GM23248 (cell line): ENCODE measurements around the gene EHMT1. TPM values are rescaled to one million over a fixed set of nuclear protein-coding genes. Genes with fewer than 3 reads are reported as not detected.

Experiments used
- DNase-seq: peaks from one replicate; pipeline ENCODE4 v3.0.0-alpha.2; 2015
- H2AFZ ChIP-seq: fragments of 200-600 bp; sonication (generic); 2 replicates; pipeline ENCODE4 v1.6.1; 2016; ENCODE audit warnings: antibody characterized with exemption
- H3F3A ChIP-seq: fragments of 200-600 bp; sonication (generic); 2 replicates; pipeline ENCODE4 v1.6.1; 2016; ENCODE audit warnings: mild to moderate bottlenecking, antibody characterized with exemption, mixed run types; ENCODE audit not compliant: insufficient read depth
- H3K27ac ChIP-seq: fragments of 200-600 bp; sonication (generic); 2 replicates; pipeline ENCODE4 v1.5.1; 2016; ENCODE audit warnings: mild to moderate bottlenecking
- H3K27me3 ChIP-seq: fragments of 200-600 bp; sonication (generic); replicated peaks from 2 replicates; pipeline ENCODE4 v1.6.1; 2016; ENCODE audit warnings: mild to moderate bottlenecking; ENCODE audit not compliant: insufficient read depth
- H3K36me3 ChIP-seq: fragments of 200-600 bp; sonication (generic); 2 replicates; pipeline ENCODE4 v1.6.1; 2016; ENCODE audit warnings: low read depth, mild to moderate bottlenecking
- H3K4me1 ChIP-seq: fragments of 200-600 bp; sonication (generic); 2 replicates; pipeline ENCODE4 v1.6.1; 2016; ENCODE audit warnings: mild to moderate bottlenecking; ENCODE audit not compliant: insufficient read depth
- H3K4me2 ChIP-seq: fragments of 200-600 bp; sonication (generic); one replicate; pipeline ENCODE4 v1.6.1; 2016; ENCODE audit warnings: mild to moderate bottlenecking; ENCODE audit not compliant: unreplicated experiment
- H3K4me3 ChIP-seq: fragments of 200-600 bp; sonication (generic); 2 replicates; pipeline ENCODE4 v1.5.1; 2016; ENCODE audit warnings: mild to moderate bottlenecking
- H3K79me2 ChIP-seq: fragments of 200-600 bp; sonication (generic); 2 replicates; pipeline ENCODE4 v1.6.1; 2016; ENCODE audit warnings: mild to moderate bottlenecking; ENCODE audit not compliant: insufficient read depth
- H3K9ac ChIP-seq: fragments of 200-600 bp; sonication (generic); 2 replicates; pipeline ENCODE4 v1.6.1; 2016; ENCODE audit warnings: mild to moderate bottlenecking
- H3K9me2 ChIP-seq: fragments of 200-600 bp; sonication (generic); 2 replicates; pipeline ENCODE4 v1.6.1; 2016; ENCODE audit warnings: mixed run types, mild to moderate bottlenecking, moderate library complexity; ENCODE audit not compliant: insufficient read depth
- H3K9me3 ChIP-seq: fragments of 200-600 bp; sonication (generic); one replicate; pipeline ENCODE4 v1.6.1; 2017; ENCODE audit warnings: low read depth
- H4K20me1 ChIP-seq: fragments of 200-600 bp; sonication (generic); 2 replicates; pipeline ENCODE4 v1.6.0; 2016; ENCODE audit not compliant: insufficient read depth
- EZH2 ChIP-seq: fragments of 200-600 bp; sonication (generic); IDR thresholded peaks from 2 replicates; pipeline ENCODE4 v1.6.1; 2018; ENCODE audit warnings: antibody characterized with exemption, mild to moderate bottlenecking; ENCODE audit not compliant: insufficient read depth, poor library complexity, severe bottlenecking
- EZH2phosphoT487 ChIP-seq: fragments of 200-600 bp; sonication (generic); IDR thresholded peaks from 2 replicates; pipeline ENCODE4 v1.6.1; 2018; ENCODE audit warnings: antibody characterized with exemption, moderate library complexity, mild to moderate bottlenecking, low read depth; ENCODE audit not compliant: insufficient read depth
- WGBS, 2 experiments: methylation state at CpG; one replicate each; pipeline ENCODE4 v1.1.6; 2015 to 2017; ENCODE audit warnings: low lambda C conversion rate in 2 of 2, low coverage in 1 of 2; ENCODE audit errors: missing lambda C conversion rate in 2 of 2; 5-methylcytosine and 5-hydroxymethylcytosine counted together
- in situ Hi-C: fragments of 300-500 bp; cut with MboI; formaldehyde crosslinking; loops from 2 replicates; pipeline ENCODE4 v1.15.0; 2020
- polyA plus RNA-seq: library from polyadenylated mRNA; unstranded; fragments of >200 nt; fragmentation: Nextera tagmentation; extraction: Ambion mirVana; gene quantifications from 2 replicates; pipeline ENCODE4 v1.2.1, GENCODE V29; 2016
- total RNA-seq: library from RNA; depleted of rRNA; stranded (reverse); fragments of >200 nt; shearing (Covaris generic); gene quantifications from 2 replicates; pipeline ENCODE4 v1.2.3, GENCODE V29; 2014

The EHMT1 gene
- total and polyA plus RNA-seq, 2 experiments from 2014 or later, result 26.8 to 31.0 TPM

DNA sequence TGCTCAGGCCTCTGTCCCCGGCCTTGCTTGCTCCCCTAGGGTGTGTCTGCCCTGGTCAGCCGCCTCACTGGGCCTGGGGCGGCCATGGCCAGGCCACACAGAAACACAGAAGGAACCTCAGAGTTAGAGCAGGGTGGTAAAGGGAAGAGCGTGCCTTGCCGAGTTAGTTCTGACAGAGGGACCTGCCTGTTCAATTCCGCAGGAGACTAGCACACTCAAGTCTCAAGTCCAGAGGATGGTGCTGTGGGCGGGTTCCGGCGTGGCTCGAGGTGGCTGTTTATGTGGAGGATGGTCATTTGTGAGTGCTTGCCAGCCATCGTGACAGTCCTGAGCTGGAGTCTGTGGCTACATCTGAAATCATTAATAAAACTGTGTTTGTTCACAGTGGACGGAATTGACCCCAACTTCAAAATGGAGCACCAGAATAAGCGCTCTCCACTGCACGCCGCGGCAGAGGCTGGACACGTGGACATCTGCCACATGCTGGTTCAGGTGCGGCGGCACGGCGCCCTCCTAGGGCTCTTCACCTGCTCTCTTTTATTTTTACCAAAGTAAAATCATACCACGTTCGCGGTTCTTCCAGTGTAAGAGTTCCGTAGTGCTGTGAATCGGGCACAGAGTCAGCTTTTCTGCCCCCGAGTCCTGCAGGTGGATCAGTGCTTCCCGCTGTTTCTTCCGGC lies 163.2 kb downstream of the EHMT1 start:
- in situ Hi-C loops, result no loop called here
- Histone ChIP-seq H3K27ac (no peak overlapping the region), H2AFZ (no peak overlapping the region), H3K4me2 (no peak overlapping the region), H3K79me2 (peaks cover 10% of the 10 kb centered on the region; the same call in 1 of the 2 replicates), H4K20me1 (no peaks in the 10 kb centered on the region; the same call in 1 of the 2 replicates), H3K36me3 (peaks cover 6% of the 10 kb centered on the region), H3K9me3 (no peaks in the 10 kb centered on the region), H3F3A (peaks cover 6% of the 10 kb centered on the region; the same call in 1 of the 2 replicates), H3K4me3 (no peak overlapping the region), H3K4me1 (0 out of 2 replicates have a peak, but pooled peaks cover 6% of the 10 kb centered on the region), H3K27me3 (no peaks in the 10 kb centered on the region), H3K9me2 (no peaks in the 10 kb centered on the region), H3K9ac (no peak overlapping the region)
- no peak for TF ChIP-seq EZH2phosphoT487
- no peak for TF ChIP-seq EZH2
- DNase-seq, result no peak
- 96 to 97% methylated on average over 29 of the region's 29 CpGs for WGBS, 2 experiments

DNA sequence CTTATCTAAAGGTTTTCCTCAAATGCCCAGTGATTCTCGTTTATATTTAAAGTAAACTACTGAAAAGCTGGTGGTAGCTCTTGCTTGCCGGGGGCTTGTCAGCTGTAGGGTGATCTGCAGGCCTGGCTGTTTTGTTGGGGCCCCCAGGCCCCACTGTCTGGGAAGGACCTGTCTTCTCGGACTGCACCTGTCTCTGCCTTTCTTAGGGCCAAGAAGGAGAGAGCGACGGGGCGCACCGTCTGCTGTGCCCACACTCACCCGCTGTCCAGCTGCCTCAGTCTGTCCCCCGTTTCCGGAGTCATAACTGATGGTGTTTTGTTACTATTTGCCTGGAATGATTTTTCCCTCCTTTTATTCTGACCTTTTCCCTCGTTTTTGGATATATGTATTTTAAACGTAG lies 164.7 kb downstream of the EHMT1 start:
- Histone ChIP-seq H3K9ac (no peak overlapping the region), H3K27ac (no peak overlapping the region), H4K20me1 (no peaks in the 10 kb centered on the region; the same call in 1 of the 2 replicates), H3K9me2 (no peaks in the 10 kb centered on the region), H2AFZ (no peak overlapping the region), H3F3A (peaks cover 6% of the 10 kb centered on the region; the same call in 1 of the 2 replicates), H3K36me3 (peaks cover 6% of the 10 kb centered on the region), H3K4me3 (no peak overlapping the region), H3K9me3 (no peaks in the 10 kb centered on the region), H3K4me1 (0 out of 2 replicates have a peak, but pooled peaks cover 6% of the 10 kb centered on the region), H3K4me2 (no peak overlapping the region), H3K79me2 (peaks cover 10% of the 10 kb centered on the region; the same call in 1 of the 2 replicates), H3K27me3 (no peaks in the 10 kb centered on the region)
- no peak for TF ChIP-seq EZH2
- TF ChIP-seq EZH2phosphoT487, result no peak
- DNase-seq, result no peak
- WGBS, 2 experiments, result 91 to 92% methylated on average over 12 of the region's 12 CpGs
- in situ Hi-C loops, result no loop called here

DNA sequence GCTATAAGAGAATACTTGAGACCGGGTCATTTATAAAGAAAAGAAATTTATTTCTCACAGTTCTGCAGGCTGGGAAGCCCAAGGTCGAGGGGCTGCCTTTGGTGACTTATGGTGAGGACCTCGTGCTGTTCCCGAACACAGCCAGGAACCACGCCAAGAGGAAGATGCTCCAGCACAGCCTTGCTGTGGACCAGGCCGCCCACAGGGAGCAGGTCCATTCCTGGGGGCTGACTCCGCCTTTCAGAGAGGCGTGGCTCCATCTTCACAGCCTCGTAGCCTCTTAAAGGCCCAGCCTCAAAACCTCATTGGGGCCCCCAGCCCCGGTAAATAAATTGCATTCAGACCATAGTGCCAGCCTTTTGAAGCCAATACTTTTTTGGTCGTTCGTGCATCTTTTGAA lies 165.2 kb downstream of the EHMT1 start:
- Histone ChIP-seq H3K9me3 (no peaks in the 10 kb centered on the region), H3K4me2 (no peak overlapping the region), H3K9me2 (no peaks in the 10 kb centered on the region), H3K4me1 (0 out of 2 replicates have a peak, but pooled peaks cover 6% of the 10 kb centered on the region), H2AFZ (no peak overlapping the region), H3F3A (peaks cover 6% of the 10 kb centered on the region; the same call in 1 of the 2 replicates), H4K20me1 (no peaks in the 10 kb centered on the region; the same call in 1 of the 2 replicates), H3K27me3 (no peaks in the 10 kb centered on the region), H3K79me2 (peaks cover 10% of the 10 kb centered on the region; the same call in 1 of the 2 replicates), H3K27ac (no peak overlapping the region), H3K9ac (no peak overlapping the region), H3K36me3 (peaks cover 6% of the 10 kb centered on the region), H3K4me3 (no peak overlapping the region)
- 83 to 87% methylated on average over 12 of the region's 12 CpGs for WGBS, 2 experiments
- TF ChIP-seq EZH2 (no peak), EZH2phosphoT487 (no peak)
- in situ Hi-C loops, result no loop called here
- no peak for DNase-seq

DNA sequence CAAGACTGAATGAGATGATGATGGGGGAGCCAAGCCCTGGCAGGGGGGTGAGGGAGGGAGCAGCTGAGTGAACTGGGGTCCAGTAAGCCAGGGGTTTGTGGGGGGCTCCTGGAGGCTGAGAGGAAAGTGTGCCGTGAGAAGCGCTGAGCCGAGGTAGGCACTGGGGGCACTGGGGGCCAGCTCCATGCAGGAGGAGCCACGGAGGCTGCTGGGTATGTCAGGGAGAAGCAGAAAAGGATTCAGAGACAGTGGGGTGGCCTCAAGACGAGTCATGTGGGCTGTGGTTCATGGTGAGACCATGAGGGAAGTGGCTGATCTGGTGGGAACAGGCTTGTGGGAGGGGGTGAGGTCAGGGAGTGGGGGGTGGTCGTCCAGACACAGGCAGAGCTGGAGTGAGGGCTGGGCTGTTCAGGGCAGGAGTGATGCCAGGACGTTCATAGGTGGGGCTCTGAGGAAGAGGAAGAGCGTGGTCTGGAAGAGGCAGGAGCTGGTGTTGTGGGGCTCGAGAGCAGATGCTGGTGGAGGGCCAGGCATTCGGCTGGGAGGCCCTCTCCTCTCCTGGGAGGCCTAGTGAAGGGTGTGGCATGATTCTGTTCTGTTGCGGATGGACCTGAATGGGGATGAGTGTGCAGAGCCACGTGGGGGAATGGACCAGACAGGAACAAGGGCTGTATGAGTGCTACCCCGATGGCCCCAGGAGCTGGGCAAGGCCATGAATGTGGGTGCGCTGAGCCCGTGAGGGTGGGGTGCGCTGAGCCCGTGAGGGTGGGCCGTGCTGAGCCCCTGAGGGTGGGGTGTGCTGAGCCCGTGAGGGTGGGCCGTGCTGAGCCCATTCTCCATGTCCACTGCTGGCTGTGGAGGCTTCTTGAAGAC lies 166.1 kb downstream of the EHMT1 start:
- in situ Hi-C loops, result no loop called here
- DNase-seq, result peak; percentile 20
- Histone ChIP-seq H3K9me2 (no peaks in the 10 kb centered on the region), H3K4me2 (no peak overlapping the region), H3K27me3 (no peaks in the 10 kb centered on the region), H3K36me3 (peaks cover 6% of the 10 kb centered on the region), H3F3A (peaks cover 6% of the 10 kb centered on the region; the same call in 1 of the 2 replicates), H3K9ac (no peak overlapping the region), H3K27ac (no peak overlapping the region), H4K20me1 (no peaks in the 10 kb centered on the region; the same call in 1 of the 2 replicates), H3K9me3 (no peaks in the 10 kb centered on the region), H3K4me1 (0 out of 2 replicates have a peak, but pooled peaks cover 6% of the 10 kb centered on the region), H3K79me2 (peaks cover 10% of the 10 kb centered on the region; the same call in 1 of the 2 replicates), H2AFZ (no peak overlapping the region), H3K4me3 (no peak overlapping the region)
- 79 to 85% methylated on average over 16 to 20 of the region's 20 CpGs for WGBS, 2 experiments
- TF ChIP-seq EZH2phosphoT487 (no peak), EZH2 (no peak)
